Measurements from ENCODE around the gene LLGL1.

LLGL1 gene

DNA sequence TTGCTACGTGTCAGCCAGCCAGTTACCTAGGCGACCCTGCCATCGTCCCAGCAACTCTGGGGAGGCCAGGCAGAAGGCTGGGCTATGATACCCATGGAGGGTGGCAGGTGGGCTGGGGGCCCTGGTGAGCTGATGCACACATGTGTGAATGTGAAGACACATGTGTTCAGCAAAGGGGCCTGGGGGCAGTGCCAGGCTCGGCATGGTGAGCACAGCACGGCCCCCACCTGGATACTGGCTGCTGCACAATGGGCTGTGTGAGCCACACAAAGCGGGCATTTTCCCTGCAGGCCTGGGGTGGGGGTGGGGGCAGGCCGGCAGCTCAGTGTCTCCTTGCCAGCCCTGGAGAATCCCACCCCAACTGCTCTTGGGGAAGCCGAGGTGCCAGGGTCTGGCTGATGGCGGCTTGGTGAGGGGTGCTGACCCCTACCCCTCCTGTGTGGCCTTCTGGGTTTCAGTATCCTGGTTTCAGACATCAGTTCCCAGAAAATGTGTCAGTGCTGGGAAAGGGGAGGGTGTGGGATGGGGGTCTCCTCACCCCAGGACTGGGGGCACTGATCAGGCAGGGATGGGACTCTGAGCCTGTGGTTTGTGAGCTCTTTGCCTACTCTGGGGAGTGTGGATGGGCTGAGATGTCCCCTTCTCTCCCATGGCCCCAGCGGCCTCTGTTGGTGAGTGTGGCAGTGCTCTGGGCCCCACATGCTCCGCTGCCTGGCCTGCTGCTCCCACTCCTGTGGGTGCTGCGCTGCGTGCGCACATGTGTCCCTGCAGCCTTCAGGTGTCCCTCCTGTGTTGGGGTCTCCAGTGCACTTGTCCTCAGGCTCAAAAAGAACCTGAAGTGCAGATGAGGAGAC is 5.1 kb downstream of the LLGL1 start:
- DNase-seq (ENCODE audit: low read depth): no peak

DNA sequence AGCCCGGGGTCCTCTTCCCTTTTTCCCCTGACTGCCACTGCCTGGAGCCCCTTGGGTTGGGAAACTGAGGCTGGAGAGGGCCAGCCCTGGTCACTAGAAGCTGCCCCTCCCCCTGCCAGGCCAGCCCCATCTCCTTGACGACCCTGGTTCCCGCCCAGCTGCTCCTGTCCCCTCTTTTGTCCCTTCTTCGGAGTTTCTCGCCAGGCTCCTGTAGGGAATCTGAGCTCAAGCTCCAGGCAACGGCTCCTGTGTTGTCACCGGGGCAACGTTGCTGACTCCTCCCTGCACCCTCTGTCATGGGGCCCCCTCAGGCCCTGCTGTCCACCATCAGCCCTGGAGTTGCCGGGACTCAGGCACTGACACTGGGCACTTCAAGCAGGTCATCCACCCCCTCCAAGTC is 5.7 kb downstream of the LLGL1 start:
- DNase-seq (ENCODE audit: low read depth): no peak

GRCh38 chr17:18233803-18234518 is 8.5 kb downstream of the LLGL1 start:
- no peak for DNase-seq (ENCODE audit: low read depth)

DNA sequence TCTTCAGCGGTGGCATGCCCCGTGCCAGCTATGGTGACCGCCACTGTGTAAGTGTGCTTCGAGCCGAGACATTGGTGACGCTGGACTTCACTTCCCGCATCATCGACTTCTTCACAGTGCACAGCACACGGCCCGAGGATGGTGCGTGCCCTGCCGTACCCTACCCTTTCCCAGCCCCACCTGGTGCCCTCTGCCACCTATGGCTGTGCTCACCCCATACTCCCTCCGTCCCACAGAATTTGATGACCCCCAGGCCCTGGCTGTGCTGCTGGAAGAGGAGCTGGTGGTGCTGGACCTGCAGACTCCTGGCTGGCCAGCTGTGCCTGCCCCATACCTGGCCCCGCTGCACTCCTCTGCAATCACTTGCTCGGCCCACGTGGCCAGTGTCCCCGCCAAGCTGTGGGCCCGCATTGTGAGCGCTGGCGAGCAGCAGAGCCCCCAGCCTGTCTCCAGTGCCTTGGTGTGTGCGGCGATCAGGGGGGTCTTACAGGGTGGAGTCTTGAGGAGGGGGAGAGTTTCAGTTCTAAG is 9.5 kb downstream of the LLGL1 start:
- no peak for DNase-seq (ENCODE audit: low read depth)

GRCh38 chr17:18235743-18236256 is 10.4 kb downstream of the LLGL1 start:
- DNase-seq (ENCODE audit: low read depth): no peak

GRCh38 chr17:18236494-18236893 is 11.1 kb downstream of the LLGL1 start:
- DNase-seq (ENCODE audit: low read depth): no peak

- no peak for DNase-seq (ENCODE audit: low read depth)
Measured at GRCh38 chr17:18237461-18237860, 12.0 kb downstream of the LLGL1 start.

GRCh38 chr17:18238299-18238698 is 12.9 kb downstream of the LLGL1 start:
- DNase-seq (ENCODE audit: low read depth): no peak

DNA sequence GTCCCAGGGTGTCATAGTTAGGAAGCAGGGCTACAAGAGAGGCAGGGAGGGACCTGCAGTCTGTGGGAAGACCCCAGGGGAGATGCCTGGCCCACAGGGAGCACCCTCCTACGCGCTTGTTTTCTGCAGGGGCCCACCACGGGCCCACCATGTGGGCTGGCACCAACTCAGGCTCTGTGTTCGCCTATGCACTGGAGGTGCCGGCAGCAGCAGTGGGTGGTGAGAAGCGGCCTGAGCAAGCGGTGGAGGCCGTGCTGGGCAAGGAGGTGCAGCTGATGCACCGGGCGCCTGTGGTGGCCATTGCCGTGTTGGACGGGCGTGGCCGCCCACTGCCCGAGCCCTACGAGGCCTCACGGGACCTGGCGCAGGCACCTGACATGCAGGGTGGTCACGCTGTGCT is 15.0 kb downstream of the LLGL1 start:
- no peak for DNase-seq (ENCODE audit: low read depth)

DNA sequence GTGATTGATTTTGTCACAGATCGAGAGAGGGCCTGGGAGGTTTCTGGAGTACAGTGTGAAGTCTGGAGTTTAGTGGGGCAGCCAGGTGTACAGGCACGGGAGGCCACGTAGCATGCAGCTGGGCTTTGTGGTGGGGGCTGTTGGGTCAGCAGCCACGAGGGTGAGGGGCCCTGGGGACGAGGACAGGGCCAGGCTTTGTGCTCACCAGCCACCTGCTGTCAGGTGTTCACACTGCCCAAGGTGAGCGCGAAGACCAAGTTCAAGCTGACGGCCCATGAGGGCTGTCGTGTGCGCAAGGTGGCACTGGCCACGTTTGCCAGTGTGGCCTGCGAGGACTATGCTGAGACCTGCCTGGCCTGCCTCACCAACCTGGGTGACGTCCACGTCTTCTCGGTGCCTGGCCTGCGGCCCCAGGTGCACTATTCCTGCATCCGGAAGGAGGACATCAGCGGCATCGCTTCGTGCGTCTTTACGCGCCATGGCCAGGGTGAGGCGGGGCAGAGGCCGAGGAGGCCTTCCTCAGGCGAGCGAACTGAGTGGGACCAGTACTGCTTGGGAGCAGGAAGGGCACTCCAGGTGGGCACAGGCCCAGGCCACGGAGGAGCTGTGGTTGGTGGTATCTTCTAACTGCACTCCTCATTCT is 15.9 kb downstream of the LLGL1 start:
- DNase-seq (ENCODE audit: low read depth): no peak

- no peak for DNase-seq (ENCODE audit: low read depth)
Measured at GRCh38 chr17:18245038-18245776, 19.8 kb downstream of the LLGL1 start.

DNA sequence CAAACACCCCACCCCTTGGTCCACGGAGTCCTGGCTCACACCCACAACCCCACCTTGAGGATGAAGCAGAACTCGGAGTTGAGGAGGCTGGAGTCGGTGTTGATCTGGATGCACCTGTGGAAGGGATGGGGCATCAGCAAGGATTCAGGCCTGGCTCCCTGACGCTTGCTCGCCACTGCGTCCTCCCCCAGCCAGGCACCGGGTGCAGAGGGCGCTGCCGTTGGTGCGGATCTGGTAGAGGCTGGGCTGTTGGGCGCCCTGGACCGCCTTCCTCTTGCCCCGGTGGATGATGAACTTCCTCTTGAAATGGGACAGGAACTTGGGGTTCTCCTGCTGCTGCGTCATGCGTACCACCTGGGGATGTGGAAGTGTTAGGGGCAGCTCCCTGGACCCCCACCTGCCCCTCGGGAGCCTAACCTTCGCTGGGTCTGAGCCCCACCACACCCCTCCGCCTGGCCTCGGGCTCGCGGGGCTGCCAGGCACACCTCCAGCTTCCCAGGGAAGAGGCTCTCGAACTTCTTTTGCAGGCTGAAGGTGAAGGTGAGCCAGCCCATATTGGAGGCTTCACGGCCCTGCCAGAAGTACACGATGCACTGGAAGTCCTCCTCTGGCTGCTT is 20.8 kb downstream of the LLGL1 start:
- DNase-seq (ENCODE audit: low read depth): no peak

- DNase-seq (ENCODE audit: low read depth): no peak
Measured at GRCh38 chr17:18246880-18247612, 21.6 kb downstream of the LLGL1 start.

DNA sequence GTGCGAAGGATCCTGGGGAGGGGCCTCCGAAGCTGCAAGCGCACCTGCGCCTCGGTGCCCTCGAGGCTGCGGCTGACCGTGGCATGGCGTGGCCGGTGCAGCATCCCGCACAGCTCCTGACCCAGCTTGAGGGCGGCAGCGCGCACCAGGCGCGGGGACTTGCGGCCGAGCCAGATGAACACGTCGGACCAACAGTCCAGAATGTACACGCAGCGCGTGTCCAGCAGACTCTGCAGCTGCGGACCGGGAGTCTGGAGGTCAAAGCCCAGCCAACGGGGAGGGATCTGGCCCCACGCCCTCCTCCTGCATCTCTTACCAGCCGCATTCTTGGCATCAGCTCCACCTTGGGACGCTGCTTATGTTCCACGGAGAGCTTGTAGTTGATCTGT is 22.2 kb downstream of the LLGL1 start:
- no peak for DNase-seq (ENCODE audit: low read depth)

GRCh38 chr17:18248300-18248731 is 22.9 kb downstream of the LLGL1 start:
- DNase-seq (ENCODE audit: low read depth): no peak

- no peak for DNase-seq (ENCODE audit: low read depth)
Measured at GRCh38 chr17:18248811-18249210, 23.4 kb downstream of the LLGL1 start.

GRCh38 chr17:18250259-18250658 is 24.8 kb downstream of the LLGL1 start:
- no peak for DNase-seq (ENCODE audit: low read depth)

GRCh38 chr17:18250708-18251107 is 25.3 kb downstream of the LLGL1 start:
- DNase-seq (ENCODE audit: low read depth): no peak

DNA sequence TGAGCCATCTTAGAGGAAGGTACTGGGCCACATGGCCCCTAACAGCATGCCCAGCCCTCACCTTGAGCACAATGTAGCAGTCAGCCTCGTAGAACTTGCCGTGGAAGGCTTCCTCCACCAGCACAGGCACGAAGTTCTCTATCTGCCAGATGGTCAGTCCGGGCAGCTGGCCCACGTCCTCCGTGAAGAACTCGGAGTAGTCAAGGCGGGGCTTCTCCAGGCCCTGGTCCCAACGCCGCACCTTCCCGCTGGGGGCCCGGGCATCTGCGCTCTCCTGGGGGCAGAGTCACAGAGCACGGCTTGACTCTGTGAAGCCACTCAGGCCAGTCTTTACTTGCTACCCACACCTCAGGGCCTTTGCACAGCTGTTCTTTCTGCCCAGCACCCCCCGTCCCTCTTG is 25.8 kb downstream of the LLGL1 start:
- DNase-seq (ENCODE audit: low read depth): no peak

- no peak for DNase-seq (ENCODE audit: low read depth)
Measured at GRCh38 chr17:18252160-18252559, 26.7 kb downstream of the LLGL1 start.

All from HS-5 (cell line).